Calu3 (cell line): ENCODE measurements around the gene NOTCH2NLA. TPM values are rescaled to one million over a fixed set of nuclear protein-coding genes. Genes with fewer than 3 reads are reported as not detected.
"Not testable (repeated sequence)": the region's sequence is repeated elsewhere in the genome, so short reads cannot be mapped to it uniquely, and the experiment has no call there.

Experiments used
- Bru-seq: library from RNA; stranded (reverse); fragments of 400-500 nt; gene quantifications from one replicate; lab custom pipeline; 2021; lab: Mats Ljungman, UMichigan
- BruChase-seq, 2 experiments: library from RNA; stranded (reverse); fragments of 400-500 nt; gene quantifications; one replicate each; lab custom pipeline; 2021; lab: Mats Ljungman, UMichigan
- BruUV-seq: library from RNA; stranded (reverse); fragments of 400-500 nt; replicated peaks from 2 replicates; lab custom pipeline; 2021; lab: Mats Ljungman, UMichigan
- CTCF ChIA-PET: fragments of 300-600 bp; sonication (Branson Sonifier 250); formaldehyde crosslinking; loops from one replicate; lab custom pipeline; 2022; ENCODE audit warnings: antibody characterized with exemption; lab: Charles Lee
- DNase-seq: peaks from one replicate; pipeline ENCODE4 v3.0.0; 2022
- H3K27ac Mint-ChIP-seq: one replicate; pipeline ENCODE4 v1.8.0; 2022; ENCODE audit warnings: mixed read lengths; ENCODE audit not compliant: unreplicated experiment
- H3K27me3 Mint-ChIP-seq: one replicate; pipeline ENCODE4 v1.8.0; 2022; ENCODE audit warnings: mixed read lengths; ENCODE audit not compliant: unreplicated experiment
- H3K36me3 Mint-ChIP-seq: one replicate; pipeline ENCODE4 v1.8.0; 2022; ENCODE audit warnings: mild to moderate bottlenecking, moderate library complexity, mixed read lengths; ENCODE audit not compliant: insufficient read depth, unreplicated experiment
- H3K4me1 Mint-ChIP-seq: one replicate; pipeline ENCODE4 v1.8.0; 2022; ENCODE audit warnings: mild to moderate bottlenecking, low read depth, mixed read lengths; ENCODE audit not compliant: unreplicated experiment
- H3K4me3 Mint-ChIP-seq: one replicate; pipeline ENCODE4 v1.8.0; 2022; ENCODE audit warnings: mild to moderate bottlenecking, low read depth, moderate library complexity, mixed read lengths; ENCODE audit not compliant: unreplicated experiment
- H3K9me3 Mint-ChIP-seq: one replicate; pipeline ENCODE4 v1.8.0; 2022; ENCODE audit warnings: low read depth, mixed read lengths; ENCODE audit not compliant: unreplicated experiment
- intact Hi-C: fragments of 100-400 bp; cut with micrococcal nuclease; formaldehyde crosslinking; loops from one replicate; pipeline ENCODE4 v1.10.0; 2022; ENCODE audit not compliant: unreplicated experiment
- long read RNA-seq: library from polyadenylated mRNA; stranded (forward); transcript quantifications from one replicate; pipeline ENCODE4 v2.0.0, GENCODE V29; 2022
- total RNA-seq: library from RNA; stranded (reverse); gene quantifications from 2 replicates; pipeline ENCODE4 v1.2.3, GENCODE V29; 2022

NOTCH2NLA gene
- 46.0 and 53.2 TPM in 2 replicates for total RNA-seq
- Bru-seq, nascent RNA: percentile 70 among the genes with signal in this experiment
- BruChase-seq, experiment 1, labeled RNA remaining after a 6-hour chase: percentile 69 among the genes with signal in this experiment
- BruChase-seq, experiment 2, labeled RNA remaining after a 2-hour chase: percentile 71 among the genes with signal in this experiment
- long read RNA-seq, transcript NOTCH2NLA-201 (5 exons, 1,874 nt): major isoform, 33 of 39 reads
- long read RNA-seq, partial matches to known transcripts: 0 of 39 reads
- long read RNA-seq, other reads (novel, unspliced or antisense): 6 of 39 reads

DNA sequence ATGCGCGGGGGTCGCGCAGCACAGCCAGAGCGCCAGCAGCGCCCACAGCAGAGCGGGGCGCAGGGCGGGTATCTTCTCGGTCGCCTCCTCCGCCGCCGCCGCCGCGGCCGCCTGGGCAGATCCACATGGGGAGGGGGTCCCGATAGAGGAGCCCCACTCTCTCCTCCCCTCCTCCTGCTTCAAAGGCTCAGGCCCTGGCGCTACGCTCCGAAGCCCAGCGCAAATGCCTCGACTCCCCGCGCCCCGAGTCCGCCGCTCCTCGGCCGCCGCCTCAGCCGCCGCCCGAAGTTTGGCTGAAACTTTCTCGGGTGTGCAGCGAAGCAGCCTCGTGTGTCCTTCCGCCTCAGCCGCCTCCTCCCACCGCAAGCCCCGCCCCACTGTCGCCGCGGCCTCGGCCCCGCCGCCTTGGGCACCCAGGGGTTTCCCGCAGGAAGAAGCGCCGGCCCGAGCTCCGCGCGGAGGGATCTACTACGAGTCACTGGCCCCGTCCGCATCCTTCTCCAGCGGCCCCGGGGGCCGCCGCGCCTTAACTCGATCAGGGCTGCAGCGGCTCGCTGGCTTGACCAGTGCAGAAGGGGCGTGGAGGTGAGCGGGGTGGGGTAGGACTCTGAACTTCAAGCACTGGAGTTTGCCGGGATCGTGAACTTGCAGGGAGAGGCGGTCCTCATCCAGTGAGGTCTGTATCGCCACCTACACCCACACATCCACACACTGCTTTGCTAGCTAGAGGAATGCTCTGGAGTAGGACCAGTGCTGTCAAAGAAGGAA, at the start of gene NOTCH2NLA:
NOTCH2NLA (minus strand) TSS at position 312 of the 768 bp plus-strand sequence. CDS start 39,684 bp downstream, outside the sequence.
- H3K4me1 Mint-ChIP-seq, H3K9me3 Mint-ChIP-seq, BruUV-seq, H3K27me3 Mint-ChIP-seq, intact Hi-C loops, CTCF ChIA-PET, H3K27ac Mint-ChIP-seq: not testable (repeated sequence)
- H3K4me3 Mint-ChIP-seq: peak within 1 kb of the TSS; percentile 81
- peaks cover 10% of the 10 kb centered on the region for H3K36me3 Mint-ChIP-seq
- peak; percentile 35 for DNase-seq

DNA sequence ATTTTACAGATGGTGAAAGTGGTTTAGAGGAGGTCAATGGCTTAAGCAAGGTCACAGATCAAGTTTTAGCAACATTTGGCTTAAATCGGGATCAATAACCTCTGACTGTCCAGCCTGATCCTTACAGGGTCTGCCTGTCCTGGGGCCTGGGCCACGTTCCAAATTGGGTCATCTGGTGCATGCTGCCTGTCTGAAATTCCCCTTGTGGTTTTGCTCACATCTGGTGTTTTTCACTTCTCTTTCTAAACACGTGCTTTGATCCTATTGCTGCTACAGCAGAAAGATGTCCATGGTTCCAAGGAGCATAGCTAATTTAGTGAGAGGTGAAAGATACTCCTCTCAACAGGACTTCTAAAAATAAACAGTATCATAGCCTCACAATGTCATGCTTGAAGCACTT, 49.5 kb upstream of the NOTCH2NLA start:
- intact Hi-C loops, H3K27me3 Mint-ChIP-seq, H3K9me3 Mint-ChIP-seq, BruUV-seq, CTCF ChIA-PET, H3K4me3 Mint-ChIP-seq, H3K27ac Mint-ChIP-seq, H3K36me3 Mint-ChIP-seq, H3K4me1 Mint-ChIP-seq, DNase-seq: not testable (repeated sequence)

DNA sequence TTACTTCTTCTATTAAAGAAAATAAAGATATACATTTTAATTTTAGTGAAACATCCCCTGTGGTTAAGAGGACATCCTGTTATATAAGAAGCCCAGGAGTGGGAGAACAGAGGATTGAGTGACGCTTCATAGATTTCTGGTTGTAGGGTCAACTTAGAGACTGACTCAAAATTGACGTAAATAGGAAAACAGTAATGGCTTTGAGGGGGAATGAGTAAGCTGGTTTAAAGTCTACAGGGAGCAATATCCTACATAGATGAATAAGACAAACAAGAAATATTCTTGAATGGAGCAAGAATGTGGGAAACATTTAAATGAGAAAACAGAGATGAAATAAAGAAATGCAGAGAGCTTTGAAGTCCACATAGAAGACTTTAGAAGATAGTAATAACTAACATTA, 48.3 kb upstream of the NOTCH2NLA start:
- H3K4me3 Mint-ChIP-seq, CTCF ChIA-PET, H3K4me1 Mint-ChIP-seq, H3K36me3 Mint-ChIP-seq, BruUV-seq, DNase-seq, H3K27me3 Mint-ChIP-seq, intact Hi-C loops, H3K9me3 Mint-ChIP-seq, H3K27ac Mint-ChIP-seq: not testable (repeated sequence)

DNA sequence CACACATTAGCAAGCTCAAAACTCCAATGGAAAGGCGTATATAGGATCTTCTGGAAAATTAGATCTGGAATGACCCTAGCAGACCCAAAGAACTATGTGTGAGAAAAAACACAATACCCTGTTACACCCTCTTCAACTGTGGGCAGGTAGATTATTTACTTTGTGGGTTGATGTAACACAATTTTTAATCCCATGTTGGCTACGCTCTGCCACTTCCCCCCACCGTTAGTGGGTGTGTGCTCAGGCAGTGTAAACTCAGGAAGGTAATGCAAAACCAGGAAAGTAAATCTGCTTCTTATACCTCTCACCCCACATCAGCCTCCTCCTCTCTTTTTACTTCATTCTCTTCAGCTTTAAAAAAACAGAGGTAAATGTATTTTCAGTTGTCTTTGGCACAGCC, 45.3 kb upstream of the NOTCH2NLA start:
- H3K36me3 Mint-ChIP-seq, DNase-seq, CTCF ChIA-PET, intact Hi-C loops, H3K9me3 Mint-ChIP-seq, H3K27me3 Mint-ChIP-seq, BruUV-seq, H3K4me1 Mint-ChIP-seq, H3K4me3 Mint-ChIP-seq, H3K27ac Mint-ChIP-seq: not testable (repeated sequence)

DNA sequence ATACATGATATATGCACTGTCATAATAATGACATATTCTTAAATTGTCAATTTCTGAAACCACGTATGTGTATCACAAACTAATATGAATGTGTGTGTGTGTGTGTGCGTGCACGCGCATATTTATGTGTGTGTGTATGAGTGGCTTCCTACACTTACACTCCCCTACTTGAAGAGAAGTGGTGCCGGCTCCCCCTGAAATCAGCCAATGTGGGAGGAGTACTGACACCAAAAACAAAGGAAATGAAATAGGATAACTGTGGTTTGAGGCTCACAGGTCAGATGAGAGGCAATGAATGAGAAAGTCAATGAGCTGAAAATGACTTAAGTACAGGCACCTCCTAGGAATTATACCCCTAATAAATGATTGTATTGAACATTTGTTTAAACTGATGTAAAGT, 44.4 kb upstream of the NOTCH2NLA start:
- intact Hi-C loops: not testable (repeated sequence)

DNA sequence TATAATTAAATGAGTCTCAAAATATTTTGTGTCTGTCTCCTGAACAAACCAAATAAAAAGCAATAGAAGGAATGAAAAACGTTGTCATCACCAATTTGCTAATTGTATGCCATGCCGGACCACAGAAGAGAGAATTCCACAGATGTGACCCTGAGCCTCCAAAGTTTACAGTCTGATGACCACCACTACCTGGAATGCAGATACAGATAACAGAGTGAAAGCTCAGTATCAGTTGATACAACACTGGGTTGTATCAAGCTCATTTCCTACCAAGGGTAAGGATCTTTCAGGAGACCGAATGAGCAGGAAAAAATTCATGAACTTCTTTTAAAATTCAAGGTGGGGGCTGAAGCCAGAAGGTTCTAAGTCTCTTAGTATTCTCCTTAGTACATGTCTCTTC, 43.9 kb upstream of the NOTCH2NLA start:
- H3K4me3 Mint-ChIP-seq, H3K36me3 Mint-ChIP-seq, H3K27me3 Mint-ChIP-seq, H3K9me3 Mint-ChIP-seq, CTCF ChIA-PET, intact Hi-C loops, H3K4me1 Mint-ChIP-seq, H3K27ac Mint-ChIP-seq, BruUV-seq, DNase-seq: not testable (repeated sequence)

More for the DNA sequence above, 44.4 kb upstream of the NOTCH2NLA start:
- BruUV-seq, H3K4me1 Mint-ChIP-seq, H3K9me3 Mint-ChIP-seq, H3K27me3 Mint-ChIP-seq, DNase-seq, H3K4me3 Mint-ChIP-seq, H3K36me3 Mint-ChIP-seq, H3K27ac Mint-ChIP-seq, CTCF ChIA-PET: not testable (repeated sequence)

DNA sequence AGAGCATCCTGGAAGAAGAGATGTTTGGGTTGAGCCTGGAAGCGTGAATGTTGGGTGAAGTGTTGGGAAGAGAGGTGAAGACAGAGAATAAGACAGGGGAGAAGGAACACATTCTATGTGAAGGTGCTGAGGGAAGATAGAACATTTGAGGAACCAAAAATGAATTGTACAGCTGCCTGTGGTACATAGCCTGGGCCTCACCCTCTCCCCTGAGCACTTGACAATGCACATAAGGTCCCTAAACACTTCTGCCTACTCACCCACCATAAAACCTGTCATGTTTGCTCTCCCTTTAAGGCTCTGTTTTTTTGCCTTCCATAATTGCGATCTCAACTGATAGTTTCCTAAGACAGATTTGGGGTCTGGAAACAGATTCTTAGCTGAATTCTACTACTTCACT, 43.2 kb upstream of the NOTCH2NLA start:
- H3K27me3 Mint-ChIP-seq, CTCF ChIA-PET, DNase-seq, H3K4me1 Mint-ChIP-seq, H3K4me3 Mint-ChIP-seq, H3K9me3 Mint-ChIP-seq, H3K36me3 Mint-ChIP-seq, BruUV-seq, intact Hi-C loops, H3K27ac Mint-ChIP-seq: not testable (repeated sequence)

DNA sequence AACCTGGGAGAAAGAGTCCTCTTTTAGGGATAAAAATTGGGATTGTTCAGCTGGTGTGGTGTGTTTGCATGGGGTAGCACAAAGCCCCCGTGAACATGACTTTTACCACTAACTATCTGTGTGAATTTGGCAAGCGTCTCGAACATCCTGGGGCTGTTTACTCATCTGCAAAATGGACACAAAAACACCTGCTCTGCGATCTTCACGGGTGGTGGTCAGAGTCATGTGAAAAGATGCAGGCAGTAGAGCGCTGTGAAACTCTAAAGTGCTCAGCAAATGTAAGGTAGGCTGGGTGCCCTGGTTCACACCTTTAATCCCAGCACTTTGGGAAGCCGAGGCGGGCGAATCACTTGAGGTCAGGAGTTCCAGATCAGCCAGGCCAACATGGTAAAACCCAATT, 41.3 kb upstream of the NOTCH2NLA start:
- BruUV-seq, H3K36me3 Mint-ChIP-seq, H3K27ac Mint-ChIP-seq, H3K4me1 Mint-ChIP-seq, CTCF ChIA-PET, intact Hi-C loops, DNase-seq, H3K9me3 Mint-ChIP-seq, H3K27me3 Mint-ChIP-seq, H3K4me3 Mint-ChIP-seq: not testable (repeated sequence)

DNA sequence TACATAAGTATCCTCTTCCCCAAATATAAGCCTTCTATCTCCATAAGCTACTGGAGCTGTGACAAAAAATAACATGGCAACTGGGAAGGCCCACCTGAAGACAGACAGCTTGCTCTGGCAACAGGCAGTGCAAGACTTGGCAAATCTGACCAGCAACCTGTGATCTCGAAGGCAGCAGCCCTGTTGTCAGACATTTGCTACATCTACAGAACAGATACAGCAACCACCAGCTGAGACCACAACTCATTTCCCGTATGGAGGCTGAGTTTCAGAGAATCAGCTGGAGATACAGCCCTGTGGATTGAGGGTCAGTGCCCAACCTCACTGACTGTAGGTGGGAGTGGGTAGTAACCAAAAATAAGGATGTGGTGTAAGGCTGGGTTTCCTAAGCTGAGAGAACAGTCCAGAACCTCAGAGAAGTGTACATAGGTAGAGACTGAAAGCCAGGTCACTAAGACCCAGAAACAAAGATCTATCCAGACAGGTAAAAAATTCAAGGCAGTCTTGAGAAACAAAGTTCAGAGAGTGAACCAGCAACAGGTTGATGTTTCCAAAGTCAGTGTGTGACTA, 37.4 kb upstream of the NOTCH2NLA start:
- BruUV-seq, DNase-seq, H3K4me1 Mint-ChIP-seq, H3K4me3 Mint-ChIP-seq, H3K9me3 Mint-ChIP-seq, H3K27me3 Mint-ChIP-seq, intact Hi-C loops, H3K36me3 Mint-ChIP-seq, CTCF ChIA-PET, H3K27ac Mint-ChIP-seq: not testable (repeated sequence)
